NK-92 (cell line): ENCODE data around the gene NR1D1.

Experiments used
- DNase-seq: peaks from one replicate; lab custom pipeline; 2025; ENCODE audit not compliant: unreplicated experiment; lab: John Stamatoyannopoulos, UW

The NR1D1 gene

GRCh38 chr17:40111221-40112128 is 11.1 kb upstream of the NR1D1 start:
- no peak for DNase-seq

GRCh38 chr17:40110026-40110845 is 9.8 kb upstream of the NR1D1 start:
- DNase-seq: no peak

GRCh38 chr17:40108970-40109824 is 8.8 kb upstream of the NR1D1 start:
- DNase-seq: no peak

- no peak for DNase-seq
Measured at GRCh38 chr17:40107522-40108174, 7.3 kb upstream of the NR1D1 start.

DNA sequence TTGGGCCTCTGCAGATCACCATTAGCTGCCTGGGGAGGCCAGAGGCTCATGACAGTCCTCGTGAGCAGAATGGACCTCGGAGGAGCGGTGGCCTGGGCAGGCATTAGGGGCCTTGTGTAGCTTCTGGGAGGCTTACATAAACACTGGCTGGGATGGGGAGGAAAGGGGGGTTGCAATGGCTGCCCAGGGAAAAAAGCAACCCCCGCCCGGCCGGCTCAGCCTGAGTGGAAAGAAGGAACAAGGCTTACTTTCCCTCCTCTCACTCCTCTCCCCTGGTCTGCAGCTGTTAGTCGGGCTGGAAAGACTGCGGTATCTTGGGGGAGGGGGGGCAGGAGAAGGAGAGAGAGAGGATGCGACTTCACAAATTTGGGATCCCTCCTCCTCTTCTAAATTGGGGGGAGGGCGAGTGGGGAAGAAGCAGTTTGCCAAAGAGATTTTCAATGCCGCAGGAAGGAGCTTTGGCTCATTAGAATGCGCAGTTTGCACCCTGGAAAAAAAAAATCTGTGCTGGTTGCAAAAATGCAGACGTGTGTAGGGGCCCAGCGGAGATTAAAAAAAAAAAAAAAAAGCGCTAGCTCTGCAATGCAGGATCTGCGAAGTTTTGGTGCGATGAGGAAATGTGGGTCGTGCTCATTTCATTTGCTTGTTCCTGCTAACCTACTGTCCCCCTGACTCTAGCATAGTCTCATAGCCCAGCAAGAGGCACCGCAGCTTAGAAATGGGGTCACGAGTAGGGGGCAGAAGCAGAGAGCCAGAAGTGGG is 6.6 kb upstream of the NR1D1 start:
- no peak for DNase-seq

GRCh38 chr17:40105861-40106759 is 5.7 kb upstream of the NR1D1 start:
- no peak for DNase-seq

GRCh38 chr17:40104594-40105486 is 4.5 kb upstream of the NR1D1 start:
- DNase-seq: no peak

DNA sequence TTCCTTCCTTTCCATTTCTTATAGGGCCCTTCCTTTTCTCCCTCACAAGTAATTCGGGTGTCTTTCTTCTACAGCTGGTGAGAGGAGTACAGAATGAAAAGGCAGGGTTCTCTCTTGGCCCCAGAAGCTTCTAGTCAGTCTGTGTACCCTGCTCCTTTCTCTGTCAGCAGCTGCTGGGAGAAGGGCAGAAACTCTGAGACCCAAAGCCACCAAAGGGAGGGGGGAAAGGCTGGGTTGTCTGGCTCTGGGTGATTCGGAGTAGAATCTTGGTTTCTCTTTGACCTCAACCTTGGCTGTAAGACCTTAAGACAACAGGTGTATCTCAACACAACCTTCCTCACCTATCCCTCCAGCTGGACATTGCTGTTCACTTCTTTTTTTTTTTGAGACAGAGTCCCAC is 3.3 kb upstream of the NR1D1 start:
- DNase-seq: no peak

GRCh38 chr17:40103071-40103661 is 2.8 kb upstream of the NR1D1 start:
- DNase-seq: no peak

- DNase-seq: no peak
Measured at GRCh38 chr17:40101367-40102210, 1.2 kb upstream of the NR1D1 start.

- DNase-seq: peak; percentile 57
Measured at GRCh38 chr17:40100669-40101366, 429 bp upstream of the NR1D1 start.

DNA sequence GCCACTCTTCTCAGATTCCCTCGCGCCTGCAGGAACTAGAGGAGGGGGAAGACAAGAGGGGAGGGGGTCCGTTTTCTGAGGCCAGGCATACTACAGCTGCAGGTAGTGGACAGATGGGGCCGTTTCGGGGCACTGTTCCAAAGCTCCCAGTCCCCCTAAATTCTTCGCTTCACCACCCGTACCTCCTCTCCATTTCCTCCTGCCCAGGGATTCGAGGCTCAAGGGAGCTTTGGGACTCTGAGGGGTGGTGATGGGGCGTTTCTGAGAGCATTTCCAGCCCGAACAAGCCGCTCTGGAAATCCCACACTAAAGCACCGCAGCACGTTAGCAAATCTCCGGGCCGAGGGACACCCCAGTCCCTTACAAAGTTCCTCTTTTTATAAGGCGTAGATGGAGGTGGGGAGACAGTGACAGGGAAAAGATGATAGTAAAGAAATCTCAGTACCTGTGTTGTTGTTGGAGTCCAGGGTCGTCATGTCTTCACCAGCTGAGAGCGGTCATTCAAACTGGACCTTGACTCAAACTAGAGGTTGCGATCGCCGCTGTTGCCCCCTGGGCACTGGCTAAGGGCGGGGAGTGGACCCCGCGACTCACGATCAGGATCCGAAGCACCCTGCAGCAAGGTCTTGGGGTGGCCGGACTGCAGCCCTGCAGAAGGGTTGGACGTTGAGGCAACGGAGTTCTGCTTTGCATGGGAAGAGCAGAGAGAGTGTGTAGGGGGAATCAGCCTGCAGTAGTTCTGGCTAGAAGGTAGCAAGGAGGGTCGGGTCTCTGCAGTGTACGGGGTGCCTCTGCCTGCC is 570 bp downstream of the NR1D1 start:
- no peak for DNase-seq

DNA sequence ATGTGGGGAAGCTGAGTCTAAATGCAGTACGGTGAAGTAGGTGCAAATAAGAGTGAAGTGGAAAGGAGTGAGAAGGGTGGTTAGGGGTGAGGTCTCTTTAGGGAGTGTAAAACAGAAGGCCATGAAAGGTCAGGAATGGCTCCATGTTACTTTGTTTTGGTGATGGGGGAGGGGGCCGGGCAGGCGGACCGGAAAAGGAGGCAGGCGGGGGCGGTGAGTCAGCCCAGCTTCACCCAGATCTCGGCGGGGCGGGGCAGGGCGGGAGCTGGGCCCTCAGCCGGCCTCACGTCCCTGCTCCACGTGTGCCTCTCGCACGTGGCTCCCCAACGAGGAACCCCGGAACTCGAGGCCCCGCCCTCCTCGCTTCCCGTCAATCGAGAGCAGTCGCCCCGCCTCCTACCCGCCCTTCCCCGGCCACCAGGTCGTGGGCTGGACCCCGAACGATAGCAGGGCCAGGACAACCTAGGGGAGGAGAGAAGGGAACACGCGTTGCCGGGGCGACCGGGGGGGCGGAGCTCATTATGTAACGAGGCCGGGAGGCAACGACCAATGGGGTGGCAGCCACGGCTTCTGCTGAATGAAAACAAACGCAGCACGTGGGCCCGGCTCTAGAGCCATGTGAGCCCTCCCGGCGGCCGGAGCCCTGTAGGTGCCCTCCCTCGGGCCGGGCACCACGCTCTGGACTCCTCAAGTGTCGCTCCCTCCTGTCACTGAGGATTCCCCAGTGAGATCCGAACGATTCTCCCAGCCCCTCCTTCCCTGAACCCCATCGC is 1.4 kb downstream of the NR1D1 start:
- DNase-seq: peak; percentile 95
